ENCODE measurements around the gene FRAT1. TPM values are rescaled to one million over a fixed set of nuclear protein-coding genes. Genes with fewer than 3 reads are reported as not detected.

The FRAT1 gene
- total and polyA plus RNA-seq, 2 of the 13 experiments (the other 11 are each of a cell fraction or from before 2014, with no cell fraction given): 1.7 to 2.3 TPM

- TF ChIP-seq POLR2G (IDR thresholded peaks at IDR 0.05; ENCODE audit: low read depth, low read length): no peak
- no peak for TF ChIP-seq NFIC (IDR thresholded peaks at IDR 0.05; ENCODE audit: low read length)
- TF ChIP-seq ZNF549 (CRISPR knock-in tag; IDR thresholded peaks at IDR 0.05): no peak
- TF ChIP-seq ADNP (CRISPR knock-in tag; IDR thresholded peaks at IDR 0.05): no peak
- no peak for TF ChIP-seq RAD51 (IDR thresholded peaks at IDR 0.05; ENCODE audit: borderline replicate concordance)
Observed at GRCh38 chr10:97365761-97366351, 46.8 kb downstream of the FRAT1 start (continued).

- FAIRE-seq (no peak), DNase-seq (ENCODE audit: low spot score) (no peak), ATAC-seq (no peak)
- CTCF ChIA-PET (ENCODE audit: low intra/inter-chr PET ratio, low total read pairs): no interaction called here
- in situ Hi-C loops (cut with HindIII; ENCODE audit: extremely low pct_ligation_motif_present, low pct_unique_long_range_greater_than_20kb) (no loop called here), intact Hi-C loops (cut with micrococcal nuclease; ENCODE audit: unreplicated experiment) (no loop called here)
- no peaks in the 10 kb centered on the region for H3K4me1 ChIP-seq (ENCODE audit: insufficient read depth, low read length)
- no peak overlapping the region for H3K9ac ChIP-seq (ENCODE audit: insufficient read depth, low read depth, low read length)
- H4K20me1 ChIP-seq (ENCODE audit: insufficient read depth, low read length): no peaks in the 10 kb centered on the region
- H3K4me2 ChIP-seq (ENCODE audit: low read depth, low read length): no peak overlapping the region
- POLR2A ChIA-PET: no interaction called here
- no peaks in the 10 kb centered on the region for H3K27me3 ChIP-seq (ENCODE audit: control insufficient read depth in 1 of 2, insufficient read depth in 2 of 2, low read length in 2 of 2)
- TF ChIP-seq MAFK (conservative IDR thresholded peaks at IDR 0.05 in 1 of 2, IDR thresholded peaks at IDR 0.05 in 1 of 2; ENCODE audit: low read length in 2 of 2) (0 out of 4 replicates have a peak, but pooled peaks of 1 of the 2 experiments have one; percentile 1), ZBTB43 (CRISPR knock-in tag; conservative IDR thresholded peaks at IDR 0.05) (no peak), TEF (CRISPR knock-in tag; IDR thresholded peaks at IDR 0.05) (no peak), DBP (CRISPR knock-in tag; IDR thresholded peaks at IDR 0.05; ENCODE audit: not compliant biosample characterization) (no peak)
- WGBS (ENCODE audit: low lambda C conversion rate): 95% methylated on average over 5 of the region's 11 CpGs
- H3K36me3 ChIP-seq (replicated peaks in 1 of 2; ENCODE audit: control insufficient read depth in 1 of 2, insufficient read depth in 2 of 2, low read length in 2 of 2): peaks cover 42 to 70% of the 10 kb centered on the region in 2 experiments
- H3K9me3 ChIP-seq (ENCODE audit: low read length): no peaks in the 10 kb centered on the region
- no peak overlapping the region for H2AFZ ChIP-seq (ENCODE audit: low read length)
- BruUV-seq (replicated peaks): no TSS peak
- H3K27ac ChIP-seq (ENCODE audit: extremely low read length, insufficient read depth, low read length): no peak overlapping the region
- no peaks in the 10 kb centered on the region for H3K79me2 ChIP-seq (ENCODE audit: insufficient read depth, low read length)
- no peak overlapping the region for H3K4me3 ChIP-seq (replicated peaks in 1 of 3; ENCODE audit: insufficient read depth in 1 of 3, low read depth in 2 of 3, low read length in 3 of 3)
Observed at GRCh38 chr10:97366572-97366971, 47.5 kb downstream of the FRAT1 start.

Measured in HepG2 (cell line).